Heart left ventricle (tissue), 13 donors: ENCODE results near the gene C2orf78.

Experiments used
- POLR2A ChIP-seq, 2 donors: fragments of 450-650 bp; IDR thresholded peaks; one replicate each; pipeline ENCODE4 v1.6.1; 2017; ENCODE audit warnings: antibody characterized with exemption in 2 of 2, mild to moderate bottlenecking in 2 of 2, moderate library complexity in 2 of 2
- TF ChIP-seq, protein P1 (sequence below), 12 donors: fragments of 200-600 bp; sonication (generic) in 4 of 12; IDR thresholded peaks; one replicate each; pipeline versions ENCODE4 v1.5.0 to v1.8.0; 2018 to 2022; ENCODE audit warnings: antibody characterized with exemption in 12 of 12, mild to moderate bottlenecking in 5 of 12
- donor health status: ischemic (EF 13 %, LVEDD 7.1; RV severe dilation, severe dysfunction).
- donor health status: DM: no; HTN: yes; CAD: no.
- donor health status: DM: no; HTN: no; CAD: no.
- donor health status: ischemic (EF 25% LVEDD 6.9; RV normal size, moderate dysfunction).
- donor health status: ischemic (EF 25% LVEDD 5.7; RV mildly dilated, moderate dysfunction).
- donor health status: ischemic (EF 35%, LVEDD 5.7; RV mildly dilated, moderate dysfunction).
- donor health status: nonischemic (EF 11% LVEDD 7.7; RV severe dilation, severe dysfunction).
- donor health status: DM: yes; HTN: yes; CAD: no.
- donor health status: PGD.
- donor health status: ischemic (EF 29% LVEDD 5.4; RV normal size, mild dysfunction).
- donor health status: nonischemic (EF 23%, LVEDD 6.1; RV moderate dilation, normal function).

DNA sequence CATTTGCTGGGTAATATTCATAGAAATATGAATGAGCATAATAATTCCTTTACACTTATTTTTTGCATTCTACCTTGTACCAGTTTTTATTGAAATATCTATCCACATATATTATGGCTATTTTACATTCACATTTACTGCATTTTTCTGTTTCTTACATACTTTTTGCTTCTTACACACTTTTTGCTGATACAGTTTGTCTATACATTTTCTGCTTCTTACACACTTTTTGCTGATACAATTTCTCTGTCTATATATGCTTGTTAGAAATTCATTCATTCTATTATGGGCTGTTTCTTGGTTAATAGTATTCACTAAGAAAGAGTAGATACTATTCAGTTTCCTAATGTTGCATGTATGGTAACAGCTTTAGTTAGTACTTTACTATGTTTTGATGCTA lies 27.9 kb downstream of the C2orf78 start:
- TF ChIP-seq, protein P1, sequence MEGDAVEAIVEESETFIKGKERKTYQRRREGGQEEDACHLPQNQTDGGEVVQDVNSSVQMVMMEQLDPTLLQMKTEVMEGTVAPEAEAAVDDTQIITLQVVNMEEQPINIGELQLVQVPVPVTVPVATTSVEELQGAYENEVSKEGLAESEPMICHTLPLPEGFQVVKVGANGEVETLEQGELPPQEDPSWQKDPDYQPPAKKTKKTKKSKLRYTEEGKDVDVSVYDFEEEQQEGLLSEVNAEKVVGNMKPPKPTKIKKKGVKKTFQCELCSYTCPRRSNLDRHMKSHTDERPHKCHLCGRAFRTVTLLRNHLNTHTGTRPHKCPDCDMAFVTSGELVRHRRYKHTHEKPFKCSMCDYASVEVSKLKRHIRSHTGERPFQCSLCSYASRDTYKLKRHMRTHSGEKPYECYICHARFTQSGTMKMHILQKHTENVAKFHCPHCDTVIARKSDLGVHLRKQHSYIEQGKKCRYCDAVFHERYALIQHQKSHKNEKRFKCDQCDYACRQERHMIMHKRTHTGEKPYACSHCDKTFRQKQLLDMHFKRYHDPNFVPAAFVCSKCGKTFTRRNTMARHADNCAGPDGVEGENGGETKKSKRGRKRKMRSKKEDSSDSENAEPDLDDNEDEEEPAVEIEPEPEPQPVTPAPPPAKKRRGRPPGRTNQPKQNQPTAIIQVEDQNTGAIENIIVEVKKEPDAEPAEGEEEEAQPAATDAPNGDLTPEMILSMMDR (IDR thresholded peaks at IDR 0.05), result no peak
- TF ChIP-seq POLR2A (IDR thresholded peaks at IDR 0.05), result no peak
